ENCODE measurements around the gene TRIM62. TPM values are rescaled to one million over a fixed set of nuclear protein-coding genes. Genes with fewer than 3 reads are reported as not detected.

Gene TRIM62
- polyA plus RNA-seq, 12 donors = 4.5 to 8.2 (median 5.6) TPM; not detected in 1

DNA sequence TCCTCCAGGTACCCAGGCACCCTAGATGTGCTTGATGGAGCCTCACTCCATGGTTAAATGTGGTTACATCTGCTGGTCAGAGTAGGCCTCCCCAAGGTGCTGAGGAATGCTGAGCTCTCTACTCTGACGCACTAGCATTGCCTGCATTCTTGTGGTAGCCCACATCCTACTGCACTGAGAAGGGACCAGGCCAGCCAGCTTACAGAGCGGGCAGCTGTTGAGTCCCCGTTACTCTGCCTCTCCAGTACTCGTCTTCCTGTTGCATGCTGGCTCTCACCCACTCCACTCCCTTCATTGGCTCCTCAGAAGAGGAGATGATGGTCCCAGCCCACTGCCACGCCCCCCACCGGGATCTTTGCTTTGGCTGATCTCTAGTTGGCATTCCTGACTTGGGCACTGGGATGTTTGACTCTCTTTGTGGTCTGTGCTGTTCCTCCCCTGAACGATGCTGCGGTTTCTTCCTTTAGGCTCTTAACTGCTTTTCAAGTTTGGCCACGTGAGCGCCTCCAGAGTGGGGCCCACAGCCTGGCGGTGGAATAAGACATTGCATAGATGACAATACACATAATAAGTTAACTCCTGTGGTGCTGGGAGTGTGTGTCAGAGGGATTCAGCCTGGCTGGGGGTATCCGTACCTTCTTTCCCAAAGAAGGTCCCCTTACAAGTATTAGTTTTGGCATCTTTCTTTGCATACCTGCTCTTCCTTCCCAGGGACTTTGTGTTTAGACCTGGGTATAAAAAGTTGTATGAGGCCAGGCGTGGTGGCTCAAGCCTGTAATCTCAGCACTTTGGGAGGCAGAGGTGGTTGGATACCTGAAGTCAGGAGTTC is 82.3 kb downstream of the TRIM62 start:
- peak; percentile 20 for DNase-seq

- no peak for DNase-seq
Observed at GRCh38 chr1:33098371-33098770, 83.5 kb downstream of the TRIM62 start.

DNA sequence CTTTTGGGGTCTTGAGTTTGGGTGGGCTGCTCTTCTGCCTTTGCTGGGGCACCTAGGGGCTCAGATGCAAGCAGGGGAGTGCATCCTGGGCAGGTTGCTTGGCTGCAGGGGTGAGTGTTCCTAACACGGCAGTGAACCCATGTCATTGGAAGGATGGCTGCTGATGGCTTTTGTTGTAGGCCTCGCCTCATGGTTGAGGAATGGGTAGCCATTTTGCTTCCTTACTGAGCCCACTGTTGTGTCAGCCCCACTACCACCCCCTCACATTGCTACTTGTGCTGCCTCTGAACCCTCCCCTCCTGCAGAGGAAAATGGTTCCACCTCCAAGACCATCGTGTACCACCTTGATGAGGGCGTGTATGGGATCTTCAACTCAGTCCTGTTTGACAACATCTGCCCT is 84.1 kb downstream of the TRIM62 start:
- DNase-seq = no peak

GRCh38 chr1:33097137-33097611 is 84.7 kb downstream of the TRIM62 start:
- no peak for DNase-seq

DNA sequence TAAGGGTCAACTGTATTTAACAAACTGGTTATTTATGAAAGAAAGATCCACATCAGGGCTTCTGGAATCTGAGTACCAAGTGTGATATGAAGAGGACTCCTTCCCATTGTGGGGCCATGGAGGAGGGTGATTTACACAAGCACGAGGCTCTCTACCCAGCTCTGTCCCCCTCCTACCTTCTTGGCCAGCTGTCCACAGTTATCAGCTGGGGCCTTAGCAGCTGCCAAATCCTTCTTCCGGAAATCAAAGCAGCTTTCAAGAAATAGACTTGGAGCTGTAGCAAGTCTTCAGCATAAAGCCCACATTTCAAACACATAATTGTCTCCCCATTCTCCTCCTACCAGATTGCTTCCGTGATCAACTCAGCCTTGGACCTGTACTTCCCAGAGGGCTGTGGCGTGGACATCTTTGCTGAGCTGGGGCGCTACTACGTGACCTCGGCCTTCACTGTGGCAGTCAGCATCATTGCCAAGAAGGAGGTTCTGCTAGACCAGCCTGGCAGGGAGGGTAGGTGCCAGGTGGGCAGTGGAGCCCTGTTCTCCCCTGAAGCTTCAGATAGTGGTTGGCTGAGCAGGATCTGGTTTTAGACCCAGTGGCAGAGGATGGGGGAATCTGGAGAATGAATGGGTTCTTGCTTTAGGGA is 85.4 kb downstream of the TRIM62 start:
- no peak for DNase-seq

Other genes starting within 250 kb of the TRIM62 start
- 10 to 100 TPM in 3 of 12 donors, 1 to 10 TPM in 8, not detected in 1; 6.8 to 19.2 (median 8.8) TPM for gene RNF19B, start 217.2 kb downstream of the TRIM62 start, polyA plus RNA-seq (ENCODE audit: insufficient read length in 12 of 12)
- gene AK2, start 145.2 kb downstream of the TRIM62 start, polyA plus RNA-seq (ENCODE audit: insufficient read length in 12 of 12) = 100 to 1,000 TPM in 10 of 12 donors, 10 to 100 TPM in 1, not detected in 1; 99.0 to 163 (median 125) TPM
- 1 to 10 TPM in 11 of 12 donors, not detected in 1; 3.3 to 9.9 (median 5.0) TPM for gene AZIN2, start 100.9 kb downstream of the TRIM62 start, polyA plus RNA-seq (ENCODE audit: insufficient read length in 12 of 12)
- gene ZNF362, start 74.4 kb upstream of the TRIM62 start, polyA plus RNA-seq (ENCODE audit: insufficient read length in 12 of 12) = 10 to 100 TPM in 11 of 12 donors, not detected in 1; 27.4 to 74.5 (median 33.1) TPM
- gene A3GALT2, start 139.1 kb upstream of the TRIM62 start, polyA plus RNA-seq (ENCODE audit: insufficient read length in 12 of 12) = not detected
- gene PHC2, start 249.1 kb upstream of the TRIM62 start, polyA plus RNA-seq (ENCODE audit: insufficient read length in 12 of 12) = 10 to 100 TPM in 11 of 12 donors, not detected in 1; 53.4 to 74.1 (median 68.7) TPM